ENCODE data around the gene LRSAM1.

The LRSAM1 gene

DNA sequence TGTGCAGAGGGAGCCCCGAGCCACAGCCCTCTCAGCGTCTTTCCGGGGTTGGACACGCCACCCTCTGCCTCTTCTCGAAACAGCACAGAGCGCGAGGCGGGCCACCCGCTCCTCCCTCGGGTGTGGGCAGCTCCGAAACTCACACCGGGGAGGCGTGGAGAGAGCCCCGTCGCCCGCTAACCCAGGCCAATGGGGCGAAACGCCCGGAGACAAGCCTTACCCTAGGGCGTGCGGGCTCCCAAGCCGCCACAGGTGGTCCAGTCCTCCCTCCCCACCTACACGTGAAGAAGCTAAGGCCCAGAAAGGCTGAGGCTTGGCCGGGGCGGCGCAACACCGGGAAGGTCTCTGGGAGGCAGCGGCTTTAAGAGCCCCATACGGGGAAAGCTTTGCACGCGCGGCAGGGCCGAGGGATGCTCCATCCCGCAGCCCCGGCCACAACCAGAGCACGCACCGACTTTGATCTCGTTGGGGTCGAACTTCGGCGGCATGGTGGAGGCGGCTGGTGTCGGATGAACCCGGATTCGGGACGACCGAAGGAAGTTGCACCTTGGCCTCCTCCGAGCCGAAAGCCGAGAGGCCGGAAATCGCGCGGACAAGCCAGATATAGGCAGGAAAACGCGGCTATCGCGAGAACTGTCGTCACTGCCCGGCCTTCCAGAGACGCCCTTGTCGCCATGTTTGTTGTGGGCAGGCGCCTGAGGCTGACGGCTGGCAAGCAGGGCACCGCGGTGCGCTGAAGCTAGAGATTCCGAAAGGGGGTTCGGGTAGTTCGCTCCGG lies at the start of gene LRSAM1, which contains the start of gene RPL12:
Gene LRSAM1 (plus strand): TSS at position 681 of the 778 bp plus-strand sequence. CDS start 3,018 bp downstream, outside the sequence.
Gene RPL12 (minus strand): TSS at position 577 of the 778 bp plus-strand sequence. CDS start 89 bp downstream, at position 488.
- DNase-seq (ENCODE audit: low read depth in 2 of 2, low spot score in 1 of 2) = peak; percentile 98 to 99

DNA sequence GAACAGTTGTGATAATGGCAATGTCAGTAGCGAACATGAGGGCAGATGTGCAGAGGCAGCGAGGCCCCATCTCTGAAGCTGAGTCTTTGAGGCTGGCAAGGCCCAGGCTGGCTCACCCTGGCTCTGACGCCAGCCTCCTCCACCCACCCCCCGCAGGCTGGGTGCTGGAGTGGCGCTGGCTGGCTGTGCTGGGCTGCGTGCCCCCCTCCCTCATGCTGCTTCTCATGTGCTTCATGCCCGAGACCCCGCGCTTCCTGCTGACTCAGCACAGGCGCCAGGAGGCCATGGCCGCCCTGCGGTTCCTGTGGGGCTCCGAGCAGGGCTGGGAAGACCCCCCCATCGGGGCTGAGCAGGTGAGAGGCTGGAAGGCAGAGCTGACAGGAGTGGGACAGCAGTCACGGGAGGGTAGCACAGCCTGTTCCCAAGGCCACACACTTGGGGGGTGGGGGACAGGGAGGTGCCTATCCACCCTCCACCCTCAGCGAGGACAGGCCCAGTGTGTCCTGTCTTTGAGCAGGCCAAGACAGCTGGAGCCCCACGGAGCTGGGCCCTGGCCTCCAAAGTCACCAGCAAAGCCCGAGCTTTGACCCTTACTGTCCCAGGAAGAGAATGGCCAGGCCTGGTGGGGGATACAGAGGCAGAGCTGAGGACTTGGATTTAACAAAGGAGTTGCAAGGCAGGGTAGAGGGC lies 48.8 kb upstream of the LRSAM1 start:
- no peak for DNase-seq (ENCODE audit: low read depth in 2 of 2, low spot score in 1 of 2)

DNA sequence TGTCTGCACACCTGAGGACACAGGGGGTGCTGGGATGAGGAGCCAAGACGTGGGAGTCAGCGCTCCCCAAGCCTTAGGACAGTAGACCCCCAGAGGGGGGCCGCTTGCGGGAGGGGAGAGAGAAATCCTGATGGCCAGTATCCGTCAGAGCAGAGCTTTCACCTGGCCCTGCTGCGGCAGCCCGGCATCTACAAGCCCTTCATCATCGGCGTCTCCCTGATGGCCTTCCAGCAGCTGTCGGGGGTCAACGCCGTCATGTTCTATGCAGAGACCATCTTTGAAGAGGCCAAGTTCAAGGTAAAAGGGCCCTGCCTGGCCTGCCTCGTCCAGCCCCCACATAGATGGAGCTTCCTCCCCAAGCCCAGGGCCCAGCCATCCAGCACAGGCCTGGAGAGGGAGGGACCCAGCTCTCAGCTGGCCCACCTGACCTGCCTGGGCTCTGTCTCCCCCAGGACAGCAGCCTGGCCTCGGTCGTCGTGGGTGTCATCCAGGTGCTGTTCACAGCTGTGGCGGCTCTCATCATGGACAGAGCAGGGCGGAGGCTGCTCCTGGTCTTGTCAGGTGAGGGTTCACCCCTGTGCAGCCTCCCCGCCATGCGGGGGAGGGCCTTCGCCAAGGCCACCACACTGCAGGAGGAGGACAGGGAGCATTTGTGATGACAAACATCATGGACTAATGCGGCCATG lies 47.7 kb upstream of the LRSAM1 start:
- no peak for DNase-seq (ENCODE audit: low read depth in 2 of 2, low spot score in 1 of 2)

GRCh38 chr9:127404631-127405030 lies 46.7 kb upstream of the LRSAM1 start:
- no peak for DNase-seq (ENCODE audit: low read depth in 2 of 2, low spot score in 1 of 2)

- DNase-seq (ENCODE audit: low read depth in 2 of 2, low spot score in 1 of 2) = no peak
Observed at GRCh38 chr9:127405344-127406125, 45.8 kb upstream of the LRSAM1 start.

- DNase-seq (ENCODE audit: low read depth in 2 of 2, low spot score in 1 of 2) = no peak
Observed at GRCh38 chr9:127406799-127407491, 44.4 kb upstream of the LRSAM1 start.

DNA sequence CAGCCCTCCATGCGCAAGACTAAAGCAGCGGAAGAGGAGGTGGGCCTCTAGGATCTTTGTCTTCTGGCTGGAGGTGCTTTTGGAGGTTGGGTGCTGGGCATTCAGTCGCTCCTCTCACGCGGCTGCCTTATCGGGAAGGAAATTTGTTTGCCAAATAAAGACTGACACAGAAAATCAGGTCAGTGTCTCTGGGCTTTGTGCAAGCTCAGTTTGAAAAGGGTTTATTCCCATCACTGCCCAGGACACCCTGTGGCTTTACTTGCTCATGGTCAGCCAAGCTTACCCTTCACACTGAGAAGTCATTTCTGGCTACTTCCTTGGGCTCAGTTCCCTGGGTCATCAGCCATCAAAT lies 43.8 kb upstream of the LRSAM1 start:
- DNase-seq (ENCODE audit: low read depth in 2 of 2, low spot score in 1 of 2) = no peak

DNA sequence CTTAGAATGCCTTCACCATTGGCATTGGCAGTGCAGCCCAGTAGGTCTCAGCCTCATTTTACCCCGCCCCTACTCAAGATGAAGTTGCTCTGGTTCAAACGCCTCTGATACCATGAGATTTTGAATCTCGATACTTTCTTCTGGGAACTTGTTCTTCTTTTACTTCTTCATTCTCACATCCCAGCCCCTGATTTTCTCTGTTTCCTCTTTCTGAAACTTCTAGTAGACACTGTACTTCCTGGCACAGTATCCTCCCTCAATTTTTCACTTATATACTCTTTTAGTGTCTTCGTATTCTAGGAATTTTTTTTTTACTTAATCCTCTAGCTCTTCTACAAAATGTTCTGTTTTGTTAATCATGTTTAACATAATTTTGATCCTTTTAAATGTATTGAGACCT lies 40.2 kb upstream of the LRSAM1 start:
- DNase-seq (ENCODE audit: low read depth in 2 of 2, low spot score in 1 of 2) = no peak

DNA sequence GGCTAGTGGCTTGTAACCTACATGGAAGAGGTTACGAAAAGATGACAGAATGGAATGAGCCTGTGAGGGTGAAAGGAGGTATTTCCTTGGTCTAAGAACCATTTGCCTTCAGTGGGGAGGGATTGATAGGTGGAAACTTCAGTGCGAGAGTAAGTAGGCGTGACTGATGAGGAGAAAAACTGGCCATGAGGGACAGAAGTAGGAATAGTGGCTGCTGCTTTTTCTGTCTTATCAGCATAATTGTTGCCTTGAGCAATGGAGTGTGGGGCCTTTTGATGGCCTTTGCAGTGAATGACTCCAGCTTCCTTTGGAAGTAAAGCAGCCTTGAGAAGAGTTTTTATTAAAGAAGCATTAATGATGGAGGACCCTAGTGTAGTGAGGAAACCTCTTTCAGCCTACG lies 36.2 kb upstream of the LRSAM1 start:
- no peak for DNase-seq (ENCODE audit: low read depth in 2 of 2, low spot score in 1 of 2)

- no peak for DNase-seq (ENCODE audit: low read depth in 2 of 2, low spot score in 1 of 2)
Observed at GRCh38 chr9:127415657-127416056, 35.7 kb upstream of the LRSAM1 start.

DNA sequence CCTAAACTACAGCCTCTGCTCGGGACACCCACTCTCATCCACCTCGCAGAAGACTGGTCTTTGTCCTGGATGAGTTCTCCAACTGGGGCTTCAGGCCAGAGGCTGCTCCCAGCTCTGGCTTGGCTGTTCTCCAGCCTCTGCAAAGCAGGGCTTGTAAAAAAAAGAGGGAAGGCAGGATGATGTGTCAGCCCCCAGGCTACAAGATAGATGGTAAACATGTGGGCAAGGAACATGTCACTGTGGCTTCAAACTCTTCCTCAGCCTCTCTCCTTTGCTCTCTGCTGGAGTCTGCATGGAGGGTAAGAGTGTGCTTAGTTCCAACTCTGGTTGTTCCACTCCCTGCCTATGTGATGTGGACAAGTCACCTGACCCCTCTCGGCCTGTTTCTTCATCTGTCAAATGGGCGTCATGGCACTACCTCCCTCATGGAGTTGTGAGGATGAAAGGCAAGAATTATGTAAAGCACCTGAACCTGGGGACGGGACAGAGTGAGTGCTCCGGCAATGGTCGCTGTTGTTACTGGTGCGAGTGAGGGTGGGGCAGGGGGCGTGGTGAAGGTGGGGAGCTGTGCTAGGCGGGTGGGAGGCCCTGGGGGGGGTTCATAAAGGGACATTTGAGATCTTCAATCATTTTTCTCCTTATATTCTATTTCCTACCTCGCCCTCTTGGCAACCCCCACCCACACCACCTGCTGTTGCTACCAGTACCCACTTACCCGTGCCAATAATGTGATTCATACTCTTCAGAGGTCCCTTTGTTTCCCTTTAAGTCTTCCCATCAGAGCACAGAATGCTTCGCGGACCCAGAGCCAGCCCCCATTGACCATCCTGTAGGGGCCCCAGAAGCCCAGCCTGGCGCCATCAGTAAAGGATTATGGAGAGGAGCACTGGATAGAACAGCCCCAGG lies 33.9 kb upstream of the LRSAM1 start:
- no peak for DNase-seq (ENCODE audit: low read depth in 2 of 2, low spot score in 1 of 2)

GRCh38 chr9:127418037-127418471 lies 33.3 kb upstream of the LRSAM1 start:
- DNase-seq (ENCODE audit: low read depth in 2 of 2, low spot score in 1 of 2) = no peak

DNA sequence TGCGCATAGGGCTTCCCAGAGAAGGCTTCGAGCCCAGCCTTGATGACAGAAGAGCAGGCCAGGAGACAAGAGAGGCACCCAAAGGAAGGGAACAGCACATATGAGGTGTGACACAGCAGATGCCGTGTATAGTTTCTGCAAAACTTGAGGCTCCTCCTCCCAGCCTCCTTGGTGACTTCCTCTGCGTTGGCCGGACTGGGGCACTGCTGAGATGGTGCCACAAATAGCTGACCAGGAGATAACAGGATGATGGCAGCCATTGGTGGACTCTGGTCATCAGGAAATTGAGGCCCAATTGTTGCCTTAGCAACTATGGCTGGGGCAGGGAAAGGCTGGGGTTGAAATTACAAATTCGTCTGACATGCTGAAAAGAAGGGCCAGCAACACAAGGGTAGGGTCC lies 32.0 kb upstream of the LRSAM1 start:
- no peak for DNase-seq (ENCODE audit: low read depth in 2 of 2, low spot score in 1 of 2)

- DNase-seq (ENCODE audit: low read depth in 2 of 2, low spot score in 1 of 2) = no peak
Observed at GRCh38 chr9:127421057-127421456, 30.3 kb upstream of the LRSAM1 start.

DNA sequence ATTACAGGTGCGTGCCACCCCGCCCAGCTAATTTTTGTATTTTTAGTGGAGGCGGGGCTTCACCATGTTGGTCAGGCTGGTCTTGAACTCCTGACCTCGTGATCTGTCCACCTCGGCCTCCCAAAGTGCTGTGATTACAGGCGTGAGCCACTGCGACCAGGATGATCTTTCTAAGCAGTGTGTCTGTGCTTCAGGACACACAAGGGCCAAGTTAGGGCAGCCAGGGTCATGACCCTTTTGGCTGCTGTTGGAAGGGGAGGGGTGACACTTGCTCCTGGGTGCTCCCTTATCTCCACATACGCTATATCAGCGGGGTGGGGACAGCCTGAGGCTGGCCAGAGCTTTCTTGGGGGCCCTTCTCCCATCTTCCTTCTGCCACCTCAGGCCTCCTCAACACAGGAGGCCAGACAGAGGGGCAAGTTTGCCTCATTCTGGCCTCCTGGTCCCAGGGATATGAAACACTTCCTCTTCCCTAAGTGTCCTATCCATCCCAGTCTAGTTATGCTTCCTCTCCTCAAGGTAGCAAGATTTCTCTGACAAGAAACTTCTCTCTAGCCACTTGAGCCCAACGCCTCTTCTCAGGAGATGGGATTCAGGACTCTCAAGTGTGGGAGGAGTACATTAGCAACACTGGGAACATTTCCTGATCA lies 29.1 kb upstream of the LRSAM1 start:
- DNase-seq (ENCODE audit: low read depth in 2 of 2, low spot score in 1 of 2) = no peak

GRCh38 chr9:127422787-127423186 lies 28.5 kb upstream of the LRSAM1 start:
- DNase-seq (ENCODE audit: low read depth in 2 of 2, low spot score in 1 of 2) = no peak

GRCh38 chr9:127423476-127423933 lies 27.8 kb upstream of the LRSAM1 start:
- DNase-seq (ENCODE audit: low read depth in 2 of 2, low spot score in 1 of 2) = no peak

GRCh38 chr9:127423934-127424675 lies 27.2 kb upstream of the LRSAM1 start, which contains the start of gene ZNF79:
Gene ZNF79 (plus strand): TSS chr9:127424382. CDS start chr9:127424788, 406 bp downstream.
- DNase-seq (ENCODE audit: low read depth in 2 of 2, low spot score in 1 of 2) = peak; percentile 76 to 85
